ENCODE results near the gene MT3. TPM values are rescaled to one million over a fixed set of nuclear protein-coding genes. Genes with fewer than 3 reads are reported as not detected.

The MT3 gene
- total and polyA plus RNA-seq, 2 experiments from 2014 or later: not detected

DNA sequence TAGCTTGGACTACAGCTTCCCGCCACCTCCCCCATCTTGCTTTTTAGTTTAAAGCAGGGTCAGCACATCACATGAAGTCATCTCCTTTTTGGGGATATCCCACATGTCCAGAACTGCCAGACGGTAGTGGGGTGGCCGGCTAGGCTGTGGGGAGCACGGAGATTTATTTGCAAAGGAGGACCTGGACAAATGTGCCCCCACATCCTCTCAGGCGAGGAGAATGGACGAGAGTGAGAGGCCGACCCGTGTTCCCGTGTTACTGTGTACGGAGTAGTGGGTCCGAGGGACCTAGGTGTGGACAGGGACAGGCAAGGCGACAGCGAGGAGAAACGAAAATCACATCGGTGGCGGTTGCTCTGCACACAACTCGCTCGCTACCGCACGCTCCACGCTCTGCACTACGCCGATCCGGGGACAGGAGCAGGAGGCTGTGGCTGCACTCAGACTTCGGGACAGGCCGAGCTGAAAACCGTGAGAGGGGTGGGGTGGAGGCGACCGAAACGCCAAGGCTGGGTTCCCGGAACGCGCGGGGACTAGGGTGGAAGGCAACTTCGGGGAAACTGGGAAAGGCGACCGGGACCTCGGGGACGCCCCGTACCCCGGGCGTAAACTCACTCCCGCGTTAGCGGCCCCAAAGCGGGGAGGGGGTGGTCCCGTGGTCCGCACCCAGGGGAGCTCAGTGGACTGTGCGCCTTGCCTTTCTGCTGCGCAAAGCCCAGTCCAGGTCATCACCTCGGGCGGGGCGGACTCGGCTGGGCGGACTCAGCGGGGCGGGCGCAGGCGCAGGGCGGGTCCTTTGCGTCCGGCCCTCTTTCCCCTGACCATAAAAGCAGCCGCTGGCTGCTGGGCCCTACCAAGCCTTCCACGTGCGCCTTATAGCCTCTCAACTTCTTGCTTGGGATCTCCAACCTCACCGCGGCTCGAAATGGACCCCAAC, 48.8 kb downstream of the MT3 start, which contains the start of gene MT1A (continued):
- TF ChIP-seq ZNF462 (CRISPR knock-in tag; IDR thresholded peaks at IDR 0.05) (no peak), REST (IDR thresholded peaks at IDR 0.05; ENCODE audit: unreplicated experiment) (no peak), POLR2AphosphoS5 (IDR thresholded peaks at IDR 0.05; ENCODE audit: low read depth) (no peak), CREB1 (CRISPR knock-in tag; IDR thresholded peaks at IDR 0.05; ENCODE audit: low read depth) (no peak), ZNF331 (CRISPR knock-in tag; IDR thresholded peaks at IDR 0.05; ENCODE audit: low read depth) (no peak)

Measured in GM23338 (cell line).